Smooth muscle cell of bladder (primary cell): ENCODE measurements around the gene ZNF786. TPM values are rescaled to one million over a fixed set of nuclear protein-coding genes. Genes with fewer than 3 reads are reported as not detected.

Source experiments
- total RNA-seq: library from RNA; depleted of rRNA; stranded (reverse); fragments of >200 nt; gene quantifications from 2 replicates; pipeline ENCODE4 v1.2.3, GENCODE V29; 2014

The ZNF786 gene
- total RNA-seq = 3.0 and 4.9 TPM in 2 replicates

DNA sequence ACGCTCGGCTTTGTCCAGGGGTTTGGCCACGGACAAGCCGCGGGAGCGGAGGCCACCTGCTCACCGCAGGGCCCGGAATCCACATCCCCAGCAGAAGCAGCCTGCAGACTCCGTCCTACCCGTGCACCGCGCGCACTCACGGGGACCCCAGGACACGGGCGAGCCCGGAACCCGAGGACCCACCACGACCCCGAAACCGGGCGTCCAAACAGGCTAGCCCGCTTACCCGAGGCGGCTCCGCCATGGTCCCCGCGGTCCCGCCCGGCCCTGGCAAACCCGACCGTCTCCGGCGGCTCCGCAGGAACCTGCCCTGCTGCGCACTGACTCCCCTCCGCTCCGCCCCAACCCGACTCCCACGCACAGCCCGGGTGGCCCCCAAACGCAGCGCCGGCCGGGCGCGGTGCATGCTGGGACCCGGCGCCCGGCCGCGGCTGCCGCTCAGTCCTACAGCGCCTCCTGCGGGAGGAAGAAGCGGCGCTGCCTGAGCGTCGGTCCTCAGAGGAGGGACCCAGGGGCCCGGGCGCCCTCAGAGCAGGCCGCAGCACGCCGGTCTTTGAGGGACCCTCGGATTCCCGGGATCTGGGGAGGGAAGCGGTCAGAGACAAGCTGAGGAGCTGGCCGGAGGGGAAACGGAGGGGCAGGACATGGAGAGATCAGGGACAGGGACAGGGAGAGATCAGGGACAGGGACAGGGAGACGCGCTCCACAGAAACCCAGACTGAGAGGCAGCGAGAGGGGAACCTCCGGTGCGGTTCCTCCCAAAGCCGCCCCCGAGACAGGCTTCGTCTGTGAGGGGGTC, at the start of gene ZNF786:
Gene ZNF786 (minus strand): TSS at position 322 of the 799 bp plus-strand sequence. CDS start 78 bp downstream, at position 244.

DNA sequence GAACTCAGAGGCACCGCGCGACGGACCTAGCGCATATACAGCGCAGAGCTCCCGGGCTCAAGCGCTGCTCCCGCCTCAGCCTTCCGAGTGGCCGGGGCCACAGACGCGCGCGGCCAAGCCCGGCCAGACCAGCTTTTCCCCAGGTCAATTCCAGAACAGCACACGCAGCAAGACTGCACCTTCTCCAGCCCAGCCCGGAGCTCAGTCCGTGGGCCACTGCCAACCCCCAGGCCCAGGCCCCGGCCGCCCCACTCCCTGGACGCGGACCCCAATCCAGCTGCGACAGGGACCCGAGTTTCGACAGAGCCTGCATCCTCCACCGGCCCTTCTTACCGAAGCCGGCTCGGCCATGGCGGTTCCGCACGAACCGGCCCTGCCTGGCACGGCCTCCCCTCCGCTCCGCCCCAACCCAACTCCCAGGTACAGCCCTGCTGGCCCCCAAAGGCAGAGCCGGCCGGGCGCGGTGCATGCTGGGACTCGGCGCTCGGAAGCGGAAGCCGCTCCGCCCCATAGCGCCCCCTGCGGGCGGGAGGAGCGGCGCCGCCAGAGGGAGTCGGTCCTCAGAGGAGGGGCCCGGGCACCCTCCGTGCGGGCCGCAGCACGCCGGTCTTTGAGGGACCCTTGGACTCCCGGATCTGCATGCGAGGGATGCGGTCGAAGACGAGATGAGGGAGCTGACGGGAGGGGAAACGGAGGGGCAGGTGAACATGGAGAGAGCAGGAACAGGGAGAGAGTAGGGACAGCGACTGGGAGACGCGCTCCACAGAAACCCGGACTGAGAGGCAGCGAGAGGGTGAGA, 35.5 kb upstream of the ZNF786 start, which contains the start of gene ZNF425:
Gene ZNF425 (minus strand): TSS at position 462 of the 799 bp plus-strand sequence. CDS start 111 bp downstream, at position 351.

DNA sequence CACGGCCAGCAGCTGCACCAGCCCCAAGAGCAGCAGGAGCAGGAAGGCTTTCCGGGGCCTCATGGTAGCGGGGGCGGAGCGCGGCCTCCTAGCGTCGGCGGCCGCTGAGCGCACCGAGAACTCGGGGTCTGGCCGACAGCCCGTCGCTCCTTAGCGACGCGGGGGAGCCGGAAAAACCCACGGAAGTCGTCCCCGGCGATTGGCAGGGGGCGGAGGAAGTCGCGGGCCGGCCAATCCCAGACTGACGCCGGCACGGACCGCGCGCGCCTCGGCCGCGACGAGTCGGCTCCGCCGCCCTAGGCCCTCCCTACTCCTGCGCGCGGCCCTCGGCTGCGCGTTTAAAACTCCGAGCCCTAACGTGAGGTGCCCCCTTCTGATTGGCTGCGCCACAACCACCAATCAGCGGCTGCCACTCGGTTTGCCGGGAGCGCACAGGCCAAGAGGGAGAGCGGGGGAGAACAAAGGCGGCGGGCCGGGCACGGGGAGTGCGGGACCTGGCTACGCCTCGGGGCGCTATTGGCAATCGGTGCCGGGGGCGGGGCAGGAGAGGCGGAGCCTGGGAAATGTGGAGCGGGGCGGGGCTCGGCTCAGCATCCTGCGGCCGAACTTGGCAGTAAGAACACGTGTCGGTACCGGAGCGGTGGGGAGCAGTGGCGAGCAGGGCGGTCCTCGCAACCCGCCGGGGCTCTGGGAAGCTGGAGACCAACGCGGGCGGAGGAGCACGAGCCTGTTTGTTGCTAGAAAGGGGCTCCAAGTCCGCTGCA, 62.0 kb downstream of the ZNF786 start, which contains the start of gene PDIA4:
Gene PDIA4 (minus strand): TSS at position 160 of the 764 bp plus-strand sequence. CDS start 97 bp downstream, at position 63.

Other genes starting within 250 kb of the ZNF786 start
- gene EZH2, start 206.4 kb downstream of the ZNF786 start, total RNA-seq = 2.8 and 3.1 TPM in 2 replicates
- 422 and 623 TPM in 2 replicates for gene PDIA4, start 62.2 kb downstream of the ZNF786 start, total RNA-seq
- 4.4 and 5.8 TPM in 2 replicates for gene ZNF425, start 35.6 kb upstream of the ZNF786 start, total RNA-seq
- 4.1 and 5.5 TPM in 2 replicates for gene ZNF398, start 56.7 kb upstream of the ZNF786 start, total RNA-seq
- gene ZNF282, start 104.8 kb upstream of the ZNF786 start, total RNA-seq = 14.6 and 15.1 TPM in 2 replicates
- 2.1 and 3.9 TPM in 2 replicates for gene ZNF212, start 148.9 kb upstream of the ZNF786 start, total RNA-seq
- 9.1 and 12.5 TPM in 2 replicates for gene ZNF783, start 171.5 kb upstream of the ZNF786 start, total RNA-seq